Mesothelial cell of epicardium (in vitro differentiated cells): ENCODE results near the gene FAM107B. TPM values are rescaled to one million over a fixed set of nuclear protein-coding genes. Genes with fewer than 3 reads are reported as not detected.

Experiments
- DNase-seq, 2 experiments: peaks; one replicate each; pipeline ENCODE4 v3.0.0; 2021; ENCODE audit warnings: low spot score in 2 of 2; ENCODE audit not compliant: unreplicated experiment in 2 of 2
- H3K27ac Mint-ChIP-seq: 2 replicates; pipeline ENCODE4 v1.8.0; 2021; ENCODE audit warnings: mixed read lengths
- H3K27me3 Mint-ChIP-seq: 2 replicates; pipeline ENCODE4 v1.8.0; 2021; ENCODE audit warnings: low read depth, mixed read lengths
- H3K36me3 Mint-ChIP-seq: 2 replicates; pipeline ENCODE4 v1.8.0; 2021; ENCODE audit warnings: mixed read lengths
- H3K4me1 Mint-ChIP-seq: 2 replicates; pipeline ENCODE4 v1.8.0; 2021; ENCODE audit warnings: mixed read lengths
- H3K4me3 Mint-ChIP-seq: 2 replicates; pipeline ENCODE4 v1.8.0; 2021; ENCODE audit warnings: mild to moderate bottlenecking, moderate library complexity, mixed read lengths
- H3K9me3 Mint-ChIP-seq: 2 replicates; pipeline ENCODE4 v1.8.0; 2021; ENCODE audit warnings: mixed read lengths
- CTCF ChIP-seq: fragments of 200-600 bp; sonication (generic); IDR thresholded peaks from one replicate; pipeline ENCODE4 v1.5.0; 2021; ENCODE audit warnings: antibody characterized with exemption; ENCODE audit not compliant: unreplicated experiment
- total RNA-seq: library from RNA; stranded (reverse); gene quantifications from 3 replicates; pipeline ENCODE4 v1.2.1, GENCODE V29; 2021

The FAM107B gene
- total RNA-seq, 1 donor from 2014 or later, result 23.5 TPM

- TF ChIP-seq CTCF, result no peak
- no peak for DNase-seq
- Mint-ChIP-seq H3K4me3 (no peak overlapping the region), H3K9me3 (peaks cover 12% of the 10 kb centered on the region), H3K27ac (no peak overlapping the region), H3K27me3 (peaks cover 43% of the 10 kb centered on the region), H3K36me3 (peaks cover 5% of the 10 kb centered on the region), H3K4me1 (peaks cover 15% of the 10 kb centered on the region)
Observed at GRCh38 chr10:14468726-14469125, 306.0 kb downstream of the FAM107B start.

Other genes with a start within 250 kb of the FAM107B start
- 1.7 to 2.3 TPM (median 2.2 TPM) in 3 replicates for gene CDNF, start 63.1 kb upstream of the FAM107B start, total RNA-seq
- gene HSPA14, start 63.4 kb upstream of the FAM107B start, total RNA-seq, result 11.2 to 12.6 TPM (median 11.2 TPM) in 3 replicates
- gene MSANTD7, start 63.4 kb upstream of the FAM107B start, total RNA-seq, result 14.7 to 17.1 TPM (median 16.0 TPM) in 3 replicates
- 24.3 to 25.8 TPM (median 24.7 TPM) in 3 replicates for gene SUV39H2, start 104.0 kb upstream of the FAM107B start, total RNA-seq
- 9.4 to 11.9 TPM (median 10.5 TPM) in 3 replicates for gene DCLRE1C, start 179.2 kb upstream of the FAM107B start, total RNA-seq
- gene MEIG1, start 184.5 kb upstream of the FAM107B start, total RNA-seq, result 0.56 to 0.77 TPM in 2 of 3 replicates, not detected in the other